ENCODE results near the gene ENDOU.
A peak's percentile ranks its signal among the peaks of the same experiment; 100 is the strongest.

- TF ChIP-seq CTCF (IDR thresholded peaks at IDR 0.05; ENCODE audit: extremely low read depth in 1 of 2, insufficient read depth in 1 of 2, low read depth in 1 of 2, low read length in 2 of 2) (peak; percentile 94 to 98), MYC (IDR thresholded peaks at IDR 0.05; ENCODE audit: low read depth, low read length) (no peak), POLR2AphosphoS5 (IDR thresholded peaks at IDR 0.05; ENCODE audit: insufficient read depth, low read depth, low read length) (no peak)
These were observed 7.7 kb downstream of the ENDOU start for GRCh38 chr12:47717443-47718193.

Data from endothelial cell of umbilical vein (primary cell).